HFF-Myc (cell line): ENCODE measurements around the gene PHF10.

Experiments
- DNase-seq: peaks from one replicate; pipeline ENCODE4 v3.0.0-alpha.2; 2011; ENCODE audit warnings: low read depth; ENCODE audit errors: extremely low read depth
- H3K4me3 ChIP-seq: replicated peaks from 2 replicates; pipeline ENCODE4 v1.5.1; 2011; ENCODE audit warnings: low read depth, mild to moderate bottlenecking, control low read depth, low read length
- TF ChIP-seq, protein P1 (sequence below): IDR thresholded peaks from 2 replicates; pipeline ENCODE4 v1.5.1; 2012; ENCODE audit warnings: mild to moderate bottlenecking, low read depth, low read length, control low read depth; ENCODE audit errors: missing control alignments

The PHF10 gene

DNA sequence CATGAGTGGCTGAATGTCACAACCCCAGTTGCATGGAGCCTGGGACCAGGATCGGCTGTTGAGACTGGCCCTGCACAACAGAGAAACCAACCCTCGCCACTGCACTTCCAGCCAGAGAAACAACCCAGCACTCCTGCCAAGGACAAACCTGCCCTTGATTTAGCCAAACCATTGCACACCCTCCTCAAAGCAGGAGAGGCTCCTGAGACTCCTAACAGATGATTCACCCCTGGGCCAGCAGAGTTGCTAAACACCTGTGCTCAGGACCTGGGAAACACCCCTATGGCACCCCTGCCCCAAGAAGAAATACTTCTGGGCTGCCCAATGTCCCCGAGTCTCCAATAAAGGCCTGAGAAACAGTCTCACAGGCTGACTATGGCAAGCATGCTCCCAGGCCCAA is 40.2 kb downstream of the PHF10 start:
- TF ChIP-seq, protein P1, sequence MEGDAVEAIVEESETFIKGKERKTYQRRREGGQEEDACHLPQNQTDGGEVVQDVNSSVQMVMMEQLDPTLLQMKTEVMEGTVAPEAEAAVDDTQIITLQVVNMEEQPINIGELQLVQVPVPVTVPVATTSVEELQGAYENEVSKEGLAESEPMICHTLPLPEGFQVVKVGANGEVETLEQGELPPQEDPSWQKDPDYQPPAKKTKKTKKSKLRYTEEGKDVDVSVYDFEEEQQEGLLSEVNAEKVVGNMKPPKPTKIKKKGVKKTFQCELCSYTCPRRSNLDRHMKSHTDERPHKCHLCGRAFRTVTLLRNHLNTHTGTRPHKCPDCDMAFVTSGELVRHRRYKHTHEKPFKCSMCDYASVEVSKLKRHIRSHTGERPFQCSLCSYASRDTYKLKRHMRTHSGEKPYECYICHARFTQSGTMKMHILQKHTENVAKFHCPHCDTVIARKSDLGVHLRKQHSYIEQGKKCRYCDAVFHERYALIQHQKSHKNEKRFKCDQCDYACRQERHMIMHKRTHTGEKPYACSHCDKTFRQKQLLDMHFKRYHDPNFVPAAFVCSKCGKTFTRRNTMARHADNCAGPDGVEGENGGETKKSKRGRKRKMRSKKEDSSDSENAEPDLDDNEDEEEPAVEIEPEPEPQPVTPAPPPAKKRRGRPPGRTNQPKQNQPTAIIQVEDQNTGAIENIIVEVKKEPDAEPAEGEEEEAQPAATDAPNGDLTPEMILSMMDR, result no peak
- H3K4me3 ChIP-seq, result no peak overlapping the region
- no peak for DNase-seq

DNA sequence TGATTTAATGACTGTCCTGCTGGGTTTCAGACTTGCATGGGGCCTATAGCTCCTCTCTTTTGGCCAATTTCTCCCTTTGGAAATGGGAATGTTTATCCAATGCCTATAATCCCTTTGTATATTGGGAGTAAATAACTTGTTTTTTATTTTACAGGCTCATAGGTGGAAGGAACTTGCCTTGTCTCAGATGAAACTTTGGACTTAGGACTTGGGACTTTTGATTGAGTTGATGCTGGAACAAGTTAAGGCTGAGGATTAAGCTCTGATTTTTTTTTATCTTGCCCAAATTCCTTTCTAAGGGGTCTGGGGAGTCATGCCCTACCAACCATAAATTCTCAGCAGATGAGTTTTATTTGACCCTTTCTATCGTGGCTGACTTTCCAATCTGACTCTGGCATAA is 46.0 kb downstream of the PHF10 start:
- TF ChIP-seq, protein P1, result no peak
- DNase-seq, result no peak
- no peak overlapping the region for H3K4me3 ChIP-seq

DNA sequence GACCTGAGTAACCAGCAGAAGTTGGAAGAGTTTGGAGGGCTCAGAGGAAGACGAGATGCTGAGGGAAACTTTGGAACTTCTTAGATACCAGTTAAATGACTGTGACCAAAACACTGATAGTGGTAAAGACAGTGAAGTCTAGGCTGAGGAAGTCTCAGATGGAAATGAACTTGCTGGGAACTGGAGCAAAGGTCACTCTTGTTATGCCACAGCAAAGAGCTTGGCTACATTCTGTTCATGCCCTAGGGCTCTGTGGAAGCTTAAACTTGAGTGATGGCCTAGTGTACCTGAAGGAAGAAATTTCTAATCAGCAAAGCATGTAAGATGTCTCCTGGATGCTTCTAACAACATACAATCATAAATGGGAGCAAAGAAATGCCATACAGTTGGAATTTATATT is 47.2 kb downstream of the PHF10 start:
- TF ChIP-seq, protein P1, result no peak
- no peak for DNase-seq
- H3K4me3 ChIP-seq, result no peak overlapping the region

DNA sequence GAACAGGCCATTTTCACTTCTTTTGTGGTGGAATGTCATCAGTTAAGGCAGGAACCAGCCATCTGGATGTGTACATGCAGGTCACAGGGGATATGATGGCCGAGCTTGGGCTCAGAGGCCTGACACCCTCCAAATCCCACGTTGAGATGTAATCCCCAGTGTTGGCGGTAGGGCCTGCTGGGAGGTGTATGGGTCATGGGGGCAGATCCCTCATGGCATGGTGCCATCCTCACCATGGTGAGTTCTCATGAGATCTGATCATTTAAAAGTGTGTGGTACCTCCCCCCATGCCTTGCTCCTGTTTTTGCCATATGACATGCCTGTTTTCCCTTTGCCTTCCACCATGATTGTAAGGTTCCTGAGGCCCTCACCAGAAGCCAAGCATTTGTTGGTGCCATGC is 49.3 kb downstream of the PHF10 start:
- TF ChIP-seq, protein P1, result no peak
- no peak for DNase-seq
- H3K4me3 ChIP-seq, result no peak overlapping the region

DNA sequence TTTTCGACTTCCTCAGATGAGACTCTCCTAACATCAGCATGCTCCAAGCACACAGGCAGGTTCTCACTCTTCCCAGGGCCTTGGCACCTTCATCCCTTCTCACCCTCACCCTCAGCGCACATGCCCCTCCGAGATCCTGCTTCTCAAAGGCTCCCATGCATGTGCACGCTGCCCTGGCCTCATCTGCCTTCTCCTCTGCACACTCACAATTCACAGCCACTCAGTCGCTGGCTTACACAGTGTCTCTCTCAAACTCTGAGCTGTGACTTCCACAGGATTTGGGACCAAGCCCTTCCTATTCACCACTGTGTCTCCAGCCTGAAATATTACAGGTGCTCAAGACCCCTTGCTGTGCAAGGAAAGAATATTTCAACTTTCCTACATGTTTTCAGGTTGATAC is 52.7 kb downstream of the PHF10 start:
- no peak for DNase-seq
- no peak overlapping the region for H3K4me3 ChIP-seq
- TF ChIP-seq, protein P1, result no peak

DNA sequence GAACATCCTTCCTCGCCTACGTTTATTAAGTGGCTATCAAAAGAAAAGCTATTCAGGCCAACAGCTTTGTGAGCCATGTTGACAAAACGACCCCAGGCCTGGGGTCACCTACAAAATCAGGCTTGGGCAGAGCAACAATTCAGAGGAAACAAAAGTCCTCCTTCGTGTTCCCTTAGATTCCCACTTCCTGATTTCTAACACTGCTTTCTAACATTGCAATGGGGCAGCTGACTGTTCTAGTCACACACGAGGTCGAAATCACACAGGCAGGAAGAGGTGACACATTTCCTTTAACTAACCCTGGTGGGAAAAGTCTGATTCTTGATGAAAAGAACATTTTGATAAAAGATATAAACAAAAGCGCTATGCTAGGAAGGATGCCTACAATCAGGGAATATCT is 54.4 kb downstream of the PHF10 start:
- DNase-seq, result no peak
- no peak overlapping the region for H3K4me3 ChIP-seq
- TF ChIP-seq, protein P1, result no peak

DNA sequence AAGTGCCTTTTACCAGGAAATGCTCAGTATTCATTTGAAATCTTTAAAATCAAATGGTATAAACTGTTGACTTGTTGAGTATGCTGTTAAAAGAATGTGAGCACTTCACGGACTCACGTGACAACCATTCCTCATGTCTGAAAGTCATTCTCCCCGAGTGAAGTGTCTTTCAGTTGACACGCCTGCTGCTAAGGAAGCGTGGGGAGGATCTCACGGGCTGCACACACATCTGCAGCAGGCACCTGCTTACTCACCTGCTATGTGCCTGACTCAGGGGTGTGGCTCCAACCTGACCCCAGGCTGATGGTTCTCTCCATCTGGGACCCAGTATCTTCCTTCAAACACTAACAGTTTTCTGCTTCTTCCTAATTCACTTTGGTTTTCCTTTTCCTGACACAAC is 55.2 kb downstream of the PHF10 start:
- TF ChIP-seq, protein P1, result no peak
- no peak overlapping the region for H3K4me3 ChIP-seq
- DNase-seq, result no peak
